Stimulated activated CD4-positive, alpha-beta T cell treated with anti-CD3 and anti-CD28 coated beads, Interleukin-12 subunit alpha, Interleukin-12 subunit beta, amount 100 ng/mL, for 4 hours (primary cell): ENCODE data around the gene PSORS1C2.
"Not testable (repeated sequence)": the region's sequence is repeated elsewhere in the genome, so short reads cannot be mapped to it uniquely, and the experiment has no call there.

Source experiments
- DNase-seq: peaks from one replicate; pipeline ENCODE4 v3.0.0-alpha.2; 2020

PSORS1C2 gene

GRCh38 chr6:31138982-31139381 is at the start of gene PSORS1C2:
Gene PSORS1C2 (minus strand): TSS chr6:31139066. CDS start chr6:31139026, 40 bp downstream.
- no peak for DNase-seq

- no peak for DNase-seq
Measured at GRCh38 chr6:31187780-31188194, 48.9 kb upstream of the PSORS1C2 start.

DNA sequence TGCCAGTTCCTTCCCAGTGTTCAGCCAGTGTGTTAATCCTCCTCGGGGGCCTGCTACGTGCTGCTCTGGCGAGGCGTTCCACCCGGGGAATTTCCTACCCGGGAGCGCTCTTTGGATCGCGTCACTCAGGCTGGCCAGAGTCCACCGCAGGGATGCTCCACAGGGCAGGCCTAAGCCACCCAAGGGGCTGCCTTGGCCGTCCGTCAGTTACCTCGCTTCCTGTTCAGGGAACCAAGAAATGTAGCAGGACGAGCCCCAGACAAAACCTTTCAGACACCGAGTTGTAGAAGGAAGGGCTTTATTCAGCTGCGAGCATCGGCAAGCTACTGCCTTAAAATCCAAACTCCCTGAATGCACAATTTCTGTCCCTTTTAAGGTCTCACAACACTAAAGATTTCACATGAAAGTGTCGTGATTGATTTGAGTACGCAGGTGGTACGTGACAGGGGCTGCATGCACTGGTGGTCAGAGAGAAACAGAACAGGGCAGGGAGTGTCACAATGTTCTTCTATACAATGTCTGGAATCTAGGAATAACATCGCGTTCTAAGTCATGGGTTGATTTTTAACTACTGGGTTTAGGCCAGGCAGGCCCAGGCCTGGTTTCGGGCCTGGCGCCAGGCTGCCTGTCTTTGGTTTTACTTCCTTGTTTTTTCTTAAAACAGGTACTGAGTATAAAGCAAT is 47.3 kb upstream of the PSORS1C2 start:
- DNase-seq: no peak

GRCh38 chr6:31185695-31186051 is 46.8 kb upstream of the PSORS1C2 start:
- DNase-seq: not testable (repeated sequence)

- DNase-seq: not testable (repeated sequence)
Measured at GRCh38 chr6:31183859-31184258, 45.0 kb upstream of the PSORS1C2 start.

DNA sequence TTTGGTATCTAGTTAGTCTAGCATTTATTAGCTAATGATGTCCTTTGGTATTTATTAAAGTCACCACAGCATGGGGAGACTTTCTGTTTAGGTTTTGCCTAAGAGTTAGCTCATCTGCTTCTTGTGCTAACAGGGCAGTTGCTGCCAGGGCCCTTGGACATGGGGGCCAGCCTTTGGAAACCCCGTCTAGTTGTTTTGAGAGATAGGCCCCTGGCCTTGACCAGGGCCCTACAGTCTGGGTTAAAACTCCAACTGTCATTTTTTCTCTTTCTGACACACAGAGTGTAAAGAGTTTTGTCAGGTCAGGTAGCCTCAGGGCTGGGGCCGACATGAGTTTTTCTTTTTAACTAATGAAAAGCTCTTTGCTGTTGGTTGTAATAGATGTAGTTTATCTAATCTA is 44.4 kb upstream of the PSORS1C2 start:
- not testable (repeated sequence) for DNase-seq

GRCh38 chr6:31180500-31180899 is 41.6 kb upstream of the PSORS1C2 start:
- no peak for DNase-seq

- no peak for DNase-seq
Measured at GRCh38 chr6:31179896-31180295, 41.0 kb upstream of the PSORS1C2 start.

GRCh38 chr6:31179042-31179386 is 40.1 kb upstream of the PSORS1C2 start:
- no peak for DNase-seq

DNA sequence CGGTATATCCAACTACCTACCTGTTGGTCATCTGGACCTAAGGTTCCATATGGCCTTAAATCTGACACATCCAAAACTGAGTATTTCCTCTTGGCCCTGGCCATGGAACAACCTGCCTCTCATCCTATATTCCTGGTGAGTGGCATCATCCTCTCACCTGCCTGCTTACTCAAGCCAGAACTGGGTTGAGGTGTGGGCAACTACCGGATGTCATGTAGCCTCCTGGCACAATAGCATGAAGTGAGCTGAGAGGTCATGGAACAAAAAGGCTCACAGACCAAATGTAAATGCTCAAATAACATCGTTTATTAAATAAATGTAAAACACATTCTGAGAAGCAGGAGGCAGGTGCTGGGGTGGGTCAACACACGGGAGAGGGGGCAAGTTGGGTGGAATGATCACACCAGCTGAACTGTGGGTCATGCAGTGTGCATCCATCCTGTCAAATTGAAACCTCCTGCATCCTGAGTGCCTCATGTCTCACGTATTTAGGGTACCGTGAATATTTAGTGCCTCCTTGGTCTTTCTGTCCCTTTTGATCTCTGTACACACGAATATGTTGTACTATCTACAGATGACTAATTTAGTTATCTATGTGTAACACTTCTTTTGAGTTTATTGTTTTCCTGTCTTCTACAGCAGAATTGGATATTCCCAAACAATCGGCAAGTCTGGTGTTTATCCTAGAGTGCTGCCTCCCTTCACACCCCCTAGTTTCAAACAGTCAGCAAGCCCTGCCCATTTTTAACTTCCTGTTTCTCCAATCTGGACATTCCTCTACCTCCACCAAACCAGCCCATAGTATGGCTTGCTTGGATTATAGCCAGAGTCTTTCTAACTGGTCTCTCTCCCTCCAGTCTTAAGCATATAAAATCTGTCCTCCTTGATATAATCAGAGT is 39.5 kb upstream of the PSORS1C2 start:
- DNase-seq: no peak

DNA sequence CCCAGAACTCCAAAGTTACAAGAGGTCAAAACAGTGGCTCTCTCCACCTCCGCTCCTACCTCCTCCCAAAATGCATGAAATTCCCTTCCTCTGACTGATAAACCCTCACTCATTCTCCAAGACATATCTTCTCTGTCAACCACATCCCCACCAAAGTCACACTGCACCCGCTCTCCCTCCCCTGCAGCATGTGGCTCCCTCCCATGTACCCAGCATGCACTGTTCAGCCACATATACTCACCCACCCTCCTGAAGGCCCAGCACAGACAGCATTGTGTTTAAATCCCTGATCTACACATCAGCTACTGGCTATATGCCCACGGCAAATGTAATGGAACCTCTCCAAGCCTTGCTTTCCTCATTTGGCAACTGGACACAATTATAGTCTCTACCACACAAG is 37.1 kb upstream of the PSORS1C2 start:
- DNase-seq: no peak

GRCh38 chr6:31174378-31174777 is 35.5 kb upstream of the PSORS1C2 start:
- DNase-seq: no peak

- DNase-seq: no peak
Measured at GRCh38 chr6:31173406-31173805, 34.5 kb upstream of the PSORS1C2 start.

GRCh38 chr6:31172973-31173384 is 34.1 kb upstream of the PSORS1C2 start:
- DNase-seq: no peak

- DNase-seq: no peak
Measured at GRCh38 chr6:31171931-31172905, 33.4 kb upstream of the PSORS1C2 start.

DNA sequence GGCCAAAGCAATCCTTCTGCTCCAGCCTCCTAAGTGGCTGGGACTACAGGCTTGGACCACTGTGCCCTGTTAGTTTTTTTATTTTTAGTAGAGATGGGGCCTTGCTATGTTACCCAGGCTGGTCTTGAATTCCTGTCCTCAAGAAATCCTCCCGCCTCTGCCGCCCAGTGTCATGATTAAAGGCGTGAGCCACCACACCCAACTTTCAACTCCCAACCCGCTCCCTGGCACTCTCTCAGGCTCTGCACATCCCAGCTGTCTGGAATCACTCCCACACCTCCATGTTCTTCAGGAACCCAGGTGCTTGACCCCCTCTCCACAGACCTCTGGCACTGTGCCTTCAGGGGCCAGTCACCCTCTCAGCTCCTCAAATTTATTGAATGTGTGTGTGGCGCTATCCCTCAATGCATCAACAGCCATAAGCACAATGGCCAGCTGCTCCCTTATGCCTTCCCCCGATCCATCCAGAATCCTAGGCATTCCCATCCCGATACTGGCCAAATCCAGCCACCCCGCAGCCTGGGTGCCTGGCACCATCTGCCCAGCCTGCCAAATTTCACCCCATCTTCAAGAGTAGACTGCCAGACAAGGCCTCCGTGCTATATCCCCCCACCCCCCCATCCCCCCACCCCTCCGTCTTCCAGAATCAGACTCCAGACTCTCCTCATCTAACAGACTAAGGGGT is 32.3 kb upstream of the PSORS1C2 start:
- DNase-seq: no peak

DNA sequence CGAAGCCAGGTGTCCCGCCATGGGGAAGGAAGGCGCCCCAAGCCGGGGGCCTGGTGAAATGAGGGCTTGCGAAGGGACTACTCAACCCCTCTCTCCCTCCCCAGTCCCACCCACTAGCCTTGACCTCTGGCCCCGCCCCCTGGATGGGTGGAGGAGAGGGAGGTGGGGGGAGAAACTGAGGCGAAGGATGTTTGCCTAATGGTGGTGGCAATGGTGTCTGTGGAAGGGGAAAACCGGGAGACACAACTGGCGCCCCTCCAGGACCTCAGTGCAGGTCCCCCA is 31.7 kb upstream of the PSORS1C2 start, which contains the start of gene POU5F1:
POU5F1 (minus strand) TSS at position 83 of the 282 bp plus-strand sequence; CDS start at position 21, 62 bp downstream.
- DNase-seq: no peak

- not testable (repeated sequence) for DNase-seq
Measured at GRCh38 chr6:31169858-31170599, 31.2 kb upstream of the PSORS1C2 start.

DNA sequence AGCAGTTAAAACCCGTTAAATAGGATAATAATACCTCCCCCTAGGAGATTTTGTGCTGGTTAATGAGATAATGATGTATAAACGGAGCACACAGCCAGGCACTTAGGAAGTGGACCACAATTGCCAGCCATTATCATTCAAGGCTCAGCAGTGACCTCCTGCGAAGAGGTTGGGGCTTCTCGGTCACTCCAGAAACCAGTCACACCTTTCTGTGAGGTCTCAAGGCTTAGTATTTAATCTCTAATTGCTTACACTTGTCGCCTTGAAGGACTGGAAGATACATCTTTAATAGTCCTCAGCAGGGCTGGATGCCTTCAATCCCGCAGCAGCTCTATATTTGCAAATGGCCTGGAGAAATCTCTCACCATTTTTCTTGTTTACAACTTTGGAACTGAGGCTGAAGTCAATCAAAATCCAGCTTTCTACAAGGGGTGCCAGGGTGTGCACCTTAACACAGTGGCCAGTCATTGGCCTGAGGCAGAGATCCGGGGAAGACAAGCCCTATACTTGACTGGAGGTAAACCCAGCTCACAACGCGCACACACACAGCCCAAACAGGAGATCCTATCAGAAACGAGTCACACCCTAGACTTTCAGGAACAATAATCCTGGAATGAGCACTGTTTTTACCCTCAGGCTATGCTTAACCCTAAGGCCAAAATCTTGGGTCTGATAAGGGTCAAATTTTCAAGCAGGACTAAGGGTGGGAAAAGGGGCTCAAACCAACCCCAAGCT is 30.4 kb upstream of the PSORS1C2 start:
- DNase-seq: no peak

DNA sequence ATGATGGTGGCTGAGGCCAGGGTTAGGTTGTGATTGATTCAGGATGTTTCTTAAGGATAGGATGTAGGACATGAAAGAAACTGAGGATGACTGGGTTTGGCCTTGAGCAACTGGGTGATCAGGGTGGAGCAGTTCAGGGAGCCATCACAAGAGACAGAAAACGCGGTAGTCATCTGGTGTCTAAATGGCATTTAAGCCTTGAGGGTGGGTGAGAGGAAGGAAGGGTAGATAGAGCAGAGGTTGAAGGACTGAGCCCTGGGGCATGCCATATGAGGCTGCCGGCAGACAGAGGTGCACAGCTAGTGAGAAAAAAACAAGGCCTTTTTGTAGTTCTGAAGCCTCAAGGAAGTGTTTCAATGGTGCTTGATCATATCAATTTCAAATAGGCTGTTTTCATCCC is 29.7 kb upstream of the PSORS1C2 start:
- DNase-seq: no peak

GRCh38 chr6:31165986-31166385 is 27.1 kb upstream of the PSORS1C2 start:
- DNase-seq: no peak
